ENCODE measurements around the gene ZBTB42. TPM values are rescaled to one million over a fixed set of nuclear protein-coding genes. Genes with fewer than 3 reads are reported as not detected.

ZBTB42 gene
- total RNA-seq, 1 donor from 2014 or later, result 3.1 TPM

GRCh38 chr14:104789752-104790743 is 10.9 kb upstream of the ZBTB42 start:
- Mint-ChIP-seq H3K9me3 (ENCODE audit: unreplicated experiment) (no peaks in the 10 kb centered on the region), H3K36me3 (ENCODE audit: unreplicated experiment) (peaks cover 2% of the 10 kb centered on the region), H3K4me1 (ENCODE audit: unreplicated experiment) (peaks cover 34% of the 10 kb centered on the region), H3K27me3 (ENCODE audit: unreplicated experiment) (no peaks in the 10 kb centered on the region), H3K4me3 (ENCODE audit: unreplicated experiment) (no peak overlapping the region), H3K27ac (ENCODE audit: unreplicated experiment) (no peak overlapping the region)
- TF ChIP-seq CTCF (IDR thresholded peaks at IDR 0.05), result no peak
- no peak for DNase-seq (ENCODE audit: extremely low spot score, unreplicated experiment)

DNA sequence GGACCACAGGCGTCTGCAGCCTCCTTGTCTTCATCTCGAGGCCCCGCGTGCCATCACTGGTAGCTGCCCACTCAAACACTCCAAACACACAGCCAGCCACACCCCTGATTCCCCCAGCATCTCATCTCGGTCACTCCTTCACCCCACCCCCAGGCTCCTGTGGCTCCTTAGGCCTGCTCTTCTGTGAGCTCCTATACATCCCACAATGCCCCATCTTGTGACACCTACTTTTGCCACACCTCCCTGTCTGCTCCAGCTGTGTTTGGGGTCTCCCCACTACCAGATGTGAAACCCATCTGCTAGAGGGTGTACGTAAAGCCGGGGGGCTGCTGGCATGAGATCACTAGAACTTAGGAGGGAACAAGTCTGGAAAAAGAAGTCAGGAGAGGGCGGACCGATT is 9.5 kb upstream of the ZBTB42 start:
- DNase-seq (ENCODE audit: extremely low spot score, unreplicated experiment), result no peak
- Mint-ChIP-seq H3K27ac (ENCODE audit: unreplicated experiment) (peak overlapping the region; percentile 44), H3K4me3 (ENCODE audit: unreplicated experiment) (no peak overlapping the region), H3K36me3 (ENCODE audit: unreplicated experiment) (peaks cover 2% of the 10 kb centered on the region), H3K9me3 (ENCODE audit: unreplicated experiment) (no peaks in the 10 kb centered on the region), H3K4me1 (ENCODE audit: unreplicated experiment) (peaks cover 34% of the 10 kb centered on the region), H3K27me3 (ENCODE audit: unreplicated experiment) (no peaks in the 10 kb centered on the region)
- TF ChIP-seq CTCF (IDR thresholded peaks at IDR 0.05), result no peak

DNA sequence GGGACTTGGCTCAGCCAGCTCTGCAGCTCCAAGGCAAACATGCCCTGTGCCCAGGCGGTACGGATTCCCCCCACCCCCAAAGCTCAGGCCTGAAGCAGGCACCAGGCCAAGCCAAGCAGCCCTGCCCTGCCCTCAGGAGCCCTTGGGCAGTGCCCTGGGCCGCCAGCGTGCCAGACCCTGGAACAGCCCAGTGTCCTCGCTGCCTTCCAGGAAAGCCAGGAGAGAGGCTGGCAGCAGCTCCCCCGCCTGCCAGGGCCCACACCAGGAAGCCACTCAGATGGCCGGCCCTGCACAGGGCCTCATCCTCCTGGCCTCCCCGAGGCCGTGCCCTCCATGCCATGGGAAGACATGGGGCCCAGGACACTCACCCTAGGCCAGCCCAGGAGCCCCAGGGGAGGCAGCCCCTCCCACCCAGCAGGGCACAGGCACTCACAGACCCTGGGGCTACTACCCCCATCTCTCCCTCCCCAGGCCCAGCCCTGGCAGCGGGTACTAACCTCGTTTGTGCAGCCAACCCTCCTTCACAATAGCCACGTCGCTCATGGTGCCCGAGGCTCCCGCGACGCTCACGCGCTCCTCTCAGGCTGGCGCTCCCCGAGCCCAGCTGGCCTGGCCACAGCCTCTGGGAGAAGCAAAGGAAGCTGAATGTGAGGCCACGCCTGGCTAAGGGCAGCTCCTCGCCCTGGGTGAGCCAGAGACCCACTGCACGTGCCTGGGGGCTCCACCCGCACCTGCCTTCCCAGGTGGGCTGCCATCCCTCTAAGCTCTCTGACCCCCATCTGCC is 8.6 kb upstream of the ZBTB42 start:
- Mint-ChIP-seq H3K4me3 (ENCODE audit: unreplicated experiment) (peak overlapping the region; percentile 22), H3K27ac (ENCODE audit: unreplicated experiment) (peak overlapping the region; percentile 85), H3K27me3 (ENCODE audit: unreplicated experiment) (no peaks in the 10 kb centered on the region), H3K36me3 (ENCODE audit: unreplicated experiment) (peaks cover 2% of the 10 kb centered on the region), H3K9me3 (ENCODE audit: unreplicated experiment) (no peaks in the 10 kb centered on the region), H3K4me1 (ENCODE audit: unreplicated experiment) (peaks cover 34% of the 10 kb centered on the region)
- no peak for DNase-seq (ENCODE audit: extremely low spot score, unreplicated experiment)
- no peak for TF ChIP-seq CTCF (IDR thresholded peaks at IDR 0.05)

DNA sequence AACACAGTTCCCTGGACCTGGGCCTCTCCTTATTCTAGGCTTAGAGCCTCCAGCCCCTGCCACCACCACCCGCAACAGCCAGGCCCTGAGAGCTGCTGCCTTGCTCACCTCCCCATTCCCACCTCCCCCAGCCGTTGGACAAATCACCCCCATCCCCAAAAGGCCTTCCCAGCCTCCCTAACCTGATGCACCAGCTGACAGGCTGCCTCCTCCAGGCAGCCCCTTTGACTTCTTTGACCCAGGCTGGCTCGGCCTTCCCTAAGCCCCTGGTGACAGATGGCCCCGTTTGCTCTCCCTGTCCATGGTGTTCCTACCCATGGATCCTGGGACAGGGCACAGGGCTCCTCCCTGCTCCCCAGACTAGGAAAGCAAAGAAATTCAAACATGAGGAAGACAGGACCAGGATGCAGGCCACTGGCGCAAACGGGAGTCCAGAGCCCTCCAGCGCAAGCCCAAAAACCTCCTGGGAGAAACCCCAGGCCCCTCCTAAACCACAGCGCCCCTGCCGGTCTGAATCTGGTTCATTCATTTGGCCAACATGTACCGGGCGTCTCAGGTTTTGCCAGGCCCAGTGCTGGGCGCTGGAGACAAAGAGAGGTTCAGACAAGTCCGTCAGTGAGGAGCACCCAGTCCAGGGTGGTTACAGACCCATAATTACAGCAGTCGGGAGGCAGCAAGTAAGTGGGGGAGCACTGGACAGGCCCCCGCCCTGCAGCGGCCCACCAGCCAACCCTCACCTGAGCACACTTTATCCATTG is 7.8 kb upstream of the ZBTB42 start:
- no peaks in the 10 kb centered on the region for H3K27me3 Mint-ChIP-seq (ENCODE audit: unreplicated experiment)
- H3K27ac Mint-ChIP-seq (ENCODE audit: unreplicated experiment), result peak overlapping the region; percentile 85
- H3K4me1 Mint-ChIP-seq (ENCODE audit: unreplicated experiment), result peaks cover 38% of the 10 kb centered on the region
- DNase-seq (ENCODE audit: extremely low spot score, unreplicated experiment), result no peak
- peaks cover 2% of the 10 kb centered on the region for H3K36me3 Mint-ChIP-seq (ENCODE audit: unreplicated experiment)
- TF ChIP-seq CTCF (IDR thresholded peaks at IDR 0.05), result no peak
- no peaks in the 10 kb centered on the region for H3K9me3 Mint-ChIP-seq (ENCODE audit: unreplicated experiment)
- peak overlapping the region; percentile 89 for H3K4me3 Mint-ChIP-seq (ENCODE audit: unreplicated experiment)
